IPS-20b (cell line): ENCODE data around the gene VMP1.
"Not testable (repeated sequence)": the region's sequence is repeated elsewhere in the genome, so short reads cannot be mapped to it uniquely, and the experiment has no call there.

ENCODE experiments used
- H3K27ac ChIP-seq: one replicate; pipeline ENCODE4 v1.5.1; 2013; ENCODE audit warnings: low read length
- H3K27me3 ChIP-seq: 2 replicates; pipeline ENCODE4 v1.6.1; 2013; ENCODE audit warnings: mild to moderate bottlenecking, low read length, inconsistent platforms; ENCODE audit not compliant: insufficient read depth
- H3K36me3 ChIP-seq: 2 replicates; pipeline ENCODE4 v1.6.1; 2013; ENCODE audit warnings: low read depth, mild to moderate bottlenecking, inconsistent platforms, low read length, moderate library complexity; ENCODE audit not compliant: insufficient read depth
- H3K4me1 ChIP-seq: 2 replicates; pipeline ENCODE4 v1.6.1; 2013; ENCODE audit warnings: mild to moderate bottlenecking, control low read depth, inconsistent platforms, low read length, moderate library complexity; ENCODE audit not compliant: insufficient read depth
- H3K4me3 ChIP-seq: 2 replicates; pipeline ENCODE4 v1.5.1; 2013; ENCODE audit warnings: mild to moderate bottlenecking, low read length, inconsistent platforms
- H3K9ac ChIP-seq: 2 replicates; pipeline ENCODE4 v1.6.1; 2013; ENCODE audit warnings: low read depth, mild to moderate bottlenecking, inconsistent platforms, low read length, moderate library complexity
- H3K9me3 ChIP-seq: 2 replicates; pipeline ENCODE4 v1.6.1; 2013; ENCODE audit warnings: mild to moderate bottlenecking, low read depth, low read length, inconsistent platforms; ENCODE audit not compliant: insufficient read depth

VMP1 gene

DNA sequence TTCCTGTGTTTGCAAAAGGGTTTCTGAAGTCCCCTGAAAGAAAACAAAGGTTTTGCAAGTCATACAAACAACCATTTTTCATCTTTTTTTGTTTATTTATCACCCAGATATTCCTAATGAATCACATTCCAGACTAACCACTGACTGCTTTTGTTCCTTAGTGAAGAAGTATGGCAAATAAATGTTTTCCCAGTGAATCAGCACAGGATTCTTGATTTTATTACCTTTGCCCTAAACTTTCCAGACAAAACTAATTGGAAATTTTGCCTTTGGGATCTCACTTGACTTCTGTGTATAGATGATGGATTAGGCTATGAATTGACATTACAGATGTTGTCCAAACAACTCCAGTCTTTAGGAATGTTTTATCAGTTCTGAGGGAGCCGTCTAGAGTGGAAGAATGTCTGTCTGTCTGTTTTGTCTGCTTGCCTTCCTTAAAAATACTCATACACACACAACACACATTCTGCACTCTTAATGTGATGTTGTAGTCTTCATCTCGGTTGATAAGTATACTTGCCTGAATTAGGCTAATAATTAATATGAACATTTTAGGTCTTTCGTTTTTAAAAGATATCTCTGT is 48.9 kb downstream of the VMP1 start:
- Histone ChIP-seq H3K27ac (peak overlapping the region; percentile 48), H3K4me1 (peaks cover 8% of the 10 kb centered on the region)

DNA sequence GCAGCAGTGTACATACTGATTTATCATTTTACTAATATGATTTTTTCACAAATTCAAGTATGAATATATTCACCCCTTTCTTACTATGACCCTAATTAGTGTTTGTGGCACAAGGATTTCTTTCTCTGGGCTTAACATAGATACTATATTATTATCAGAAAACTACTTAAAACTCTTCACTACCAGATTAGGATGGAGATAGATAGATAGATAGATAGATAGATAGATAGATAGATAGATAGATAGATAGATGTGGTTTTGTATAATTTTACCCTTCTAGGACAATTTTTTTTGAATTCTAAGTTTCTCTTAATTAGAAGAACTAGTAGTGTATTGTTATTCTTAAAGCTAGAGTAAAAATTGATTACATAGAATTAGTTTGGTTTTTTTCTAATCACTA is 49.6 kb downstream of the VMP1 start:
- Histone ChIP-seq H3K4me1 (peaks cover 15% of the 10 kb centered on the region), H3K27ac (no peak overlapping the region), H3K9me3 (no peaks in the 10 kb centered on the region), H3K36me3 (no peaks in the 10 kb centered on the region; the same call in 1 of the 2 replicates), H3K4me3 (no peak overlapping the region), H3K9ac (no peak overlapping the region), H3K27me3 (no peaks in the 10 kb centered on the region)

More for the DNA sequence above, 48.9 kb downstream of the VMP1 start:
- Histone ChIP-seq H3K4me3 (no peak overlapping the region), H3K36me3 (no peaks in the 10 kb centered on the region; the same call in 1 of the 2 replicates), H3K9ac (0 out of 2 replicates have a peak overlapping the region, but pooled peaks have one; percentile 26), H3K9me3 (no peaks in the 10 kb centered on the region), H3K27me3 (no peaks in the 10 kb centered on the region)

DNA sequence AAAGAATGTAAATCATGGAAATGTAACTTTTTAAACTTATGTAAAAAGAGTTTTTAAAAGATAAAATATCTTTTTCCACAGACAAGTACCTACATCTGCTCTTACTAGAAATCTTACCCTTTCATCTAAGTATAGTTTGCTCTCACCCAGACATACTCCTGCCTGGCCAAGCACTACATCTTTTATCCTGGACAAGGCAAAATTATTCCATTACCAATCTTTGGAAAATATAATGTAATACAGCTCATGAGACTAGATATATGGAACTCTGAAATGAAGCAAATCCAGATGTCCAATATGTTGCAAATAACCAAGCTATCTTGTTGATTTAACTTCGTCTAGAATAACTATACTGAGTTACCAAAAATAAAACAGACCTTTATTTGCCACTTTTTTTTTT is 50.0 kb downstream of the VMP1 start:
- peaks cover 16% of the 10 kb centered on the region for H3K4me1 ChIP-seq

DNA sequence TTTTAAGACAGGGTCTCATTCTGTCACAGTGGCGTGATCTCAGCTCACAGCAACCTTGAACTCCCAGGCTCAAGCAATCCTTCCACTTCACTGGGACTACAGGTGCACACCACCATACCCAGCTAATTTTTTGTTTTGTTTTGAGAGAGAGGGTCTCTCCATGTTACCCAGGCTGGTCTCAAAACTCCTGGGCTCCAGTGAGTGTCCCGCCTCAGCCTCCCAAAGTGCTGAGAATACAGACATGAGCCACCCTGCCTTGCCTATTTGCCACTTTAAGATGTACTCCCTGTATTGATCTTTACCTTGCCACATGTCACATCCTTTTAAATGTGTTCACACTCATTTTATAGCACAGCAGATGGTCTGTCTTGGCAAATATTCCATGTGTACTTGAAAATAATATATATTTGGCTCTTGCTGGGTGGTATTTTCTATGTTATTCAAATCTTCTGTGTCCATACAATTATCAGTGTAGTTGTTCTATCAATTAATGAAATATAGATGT is 50.5 kb downstream of the VMP1 start:
- H3K4me1 ChIP-seq: peaks cover 16% of the 10 kb centered on the region

More for the DNA sequence above, 50.0 kb downstream of the VMP1 start:
- Histone ChIP-seq H3K27me3 (no peaks in the 10 kb centered on the region), H3K36me3 (no peaks in the 10 kb centered on the region; the same call in 1 of the 2 replicates), H3K4me3 (no peak overlapping the region), H3K27ac (no peak overlapping the region), H3K9me3 (no peaks in the 10 kb centered on the region), H3K9ac (no peak overlapping the region)

DNA sequence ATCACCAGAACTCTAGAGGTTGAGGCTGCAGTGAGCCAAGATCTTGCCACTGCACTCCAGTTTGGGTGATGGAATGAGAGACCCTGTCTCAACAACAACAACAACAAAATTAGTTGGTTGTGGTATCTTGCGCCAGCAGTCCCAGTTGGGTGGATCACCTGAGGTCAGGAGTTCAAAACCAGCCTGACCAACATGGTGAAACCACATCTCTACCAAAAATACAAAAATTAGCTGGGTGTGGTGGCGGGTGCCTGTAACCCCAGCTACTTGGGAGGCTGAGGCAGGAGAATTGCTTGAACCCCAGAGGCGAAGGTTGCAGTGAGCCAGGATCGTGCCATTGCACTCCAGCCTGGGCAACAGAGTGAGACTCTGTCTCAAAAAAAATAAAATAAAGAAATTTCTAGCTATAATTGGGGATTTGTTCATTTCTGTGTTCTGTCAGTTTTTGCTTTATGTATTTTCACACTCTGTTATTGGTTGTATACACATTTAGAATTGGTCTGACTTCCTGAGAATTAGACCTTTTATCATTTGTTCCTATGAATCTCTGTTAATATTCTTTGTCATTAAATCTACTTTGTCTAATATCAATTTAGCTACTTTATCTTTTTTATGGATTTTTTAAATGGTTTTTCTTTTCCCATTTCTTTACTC is 51.7 kb downstream of the VMP1 start:
- H3K27ac ChIP-seq: not testable (repeated sequence)

More for the DNA sequence above, 50.5 kb downstream of the VMP1 start:
- no peak overlapping the region for H3K27ac ChIP-seq
- no peaks in the 10 kb centered on the region for H3K9me3 ChIP-seq
- no peaks in the 10 kb centered on the region; the same call in 1 of the 2 replicates for H3K36me3 ChIP-seq
- H3K4me3 ChIP-seq: no peak overlapping the region
- H3K27me3 ChIP-seq: no peaks in the 10 kb centered on the region
- H3K9ac ChIP-seq: no peak overlapping the region

DNA sequence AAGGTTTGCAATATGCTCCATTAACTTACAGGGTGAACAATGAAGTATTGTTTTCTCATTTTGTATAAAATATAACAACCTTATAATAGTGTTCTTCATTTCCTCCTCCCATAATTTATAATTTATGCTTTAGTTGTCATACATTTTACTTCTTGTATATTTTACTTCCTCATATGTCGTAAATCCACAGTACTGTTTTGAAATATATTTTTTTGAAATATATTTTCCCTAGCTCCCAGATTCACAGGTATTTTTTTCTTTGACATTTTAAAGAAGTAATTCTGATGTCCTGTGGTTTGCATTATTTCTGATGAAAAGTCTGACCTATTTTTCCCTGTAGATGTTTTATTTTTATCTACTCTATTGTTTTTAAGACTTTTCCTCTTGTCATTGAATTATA is 52.7 kb downstream of the VMP1 start:
- Histone ChIP-seq H3K27me3 (no peaks in the 10 kb centered on the region), H3K4me3 (no peak overlapping the region), H3K36me3 (peaks cover 3% of the 10 kb centered on the region; the same call in 1 of the 2 replicates), H3K9me3 (no peaks in the 10 kb centered on the region), H3K4me1 (peaks cover 16% of the 10 kb centered on the region), H3K9ac (no peak overlapping the region), H3K27ac (no peak overlapping the region)

More for the DNA sequence above, 51.7 kb downstream of the VMP1 start:
- H3K27me3 ChIP-seq, H3K36me3 ChIP-seq, H3K9ac ChIP-seq, H3K9me3 ChIP-seq, H3K4me3 ChIP-seq: not testable (repeated sequence)
- peaks cover 16% of the 10 kb centered on the region for H3K4me1 ChIP-seq

DNA sequence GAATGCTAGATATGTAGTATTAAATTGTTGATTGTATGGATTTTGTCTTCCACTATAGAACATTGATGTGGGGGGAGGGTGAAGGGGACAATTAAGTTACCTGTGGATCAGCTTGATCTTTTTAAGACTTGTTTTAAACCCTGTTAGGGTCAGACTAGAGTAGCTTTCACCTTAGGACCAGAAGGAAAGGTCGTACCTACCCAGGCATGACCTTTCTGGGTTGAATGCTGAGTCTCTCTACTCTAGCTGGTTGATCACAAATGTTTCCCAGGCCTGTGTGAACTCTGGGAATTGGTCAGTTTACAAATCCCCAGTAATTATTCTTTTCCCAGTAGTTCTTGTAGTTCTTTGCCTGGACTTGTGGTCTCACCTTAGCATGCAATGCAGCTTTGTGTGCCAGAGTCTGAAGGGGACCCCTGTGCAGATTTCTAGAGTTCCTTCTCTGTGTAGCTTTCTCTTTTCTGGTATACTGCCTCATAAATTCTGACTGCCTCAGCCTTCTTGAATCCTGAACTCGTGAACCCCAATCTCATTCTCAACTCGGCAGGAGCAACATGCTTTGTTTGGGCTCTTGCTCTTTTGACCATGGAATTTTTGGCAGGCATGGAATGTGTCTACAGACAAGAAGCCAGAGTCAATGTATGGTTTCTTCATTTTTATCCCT is 54.1 kb downstream of the VMP1 start:
- Histone ChIP-seq H3K36me3 (peaks cover 5% of the 10 kb centered on the region; the same call in 1 of the 2 replicates), H3K4me1 (peaks cover 9% of the 10 kb centered on the region), H3K27me3 (no peaks in the 10 kb centered on the region), H3K27ac (no peak overlapping the region), H3K9me3 (no peaks in the 10 kb centered on the region), H3K4me3 (no peak overlapping the region), H3K9ac (peak overlapping the region; percentile 4; the same call in 1 of the 2 replicates)

DNA sequence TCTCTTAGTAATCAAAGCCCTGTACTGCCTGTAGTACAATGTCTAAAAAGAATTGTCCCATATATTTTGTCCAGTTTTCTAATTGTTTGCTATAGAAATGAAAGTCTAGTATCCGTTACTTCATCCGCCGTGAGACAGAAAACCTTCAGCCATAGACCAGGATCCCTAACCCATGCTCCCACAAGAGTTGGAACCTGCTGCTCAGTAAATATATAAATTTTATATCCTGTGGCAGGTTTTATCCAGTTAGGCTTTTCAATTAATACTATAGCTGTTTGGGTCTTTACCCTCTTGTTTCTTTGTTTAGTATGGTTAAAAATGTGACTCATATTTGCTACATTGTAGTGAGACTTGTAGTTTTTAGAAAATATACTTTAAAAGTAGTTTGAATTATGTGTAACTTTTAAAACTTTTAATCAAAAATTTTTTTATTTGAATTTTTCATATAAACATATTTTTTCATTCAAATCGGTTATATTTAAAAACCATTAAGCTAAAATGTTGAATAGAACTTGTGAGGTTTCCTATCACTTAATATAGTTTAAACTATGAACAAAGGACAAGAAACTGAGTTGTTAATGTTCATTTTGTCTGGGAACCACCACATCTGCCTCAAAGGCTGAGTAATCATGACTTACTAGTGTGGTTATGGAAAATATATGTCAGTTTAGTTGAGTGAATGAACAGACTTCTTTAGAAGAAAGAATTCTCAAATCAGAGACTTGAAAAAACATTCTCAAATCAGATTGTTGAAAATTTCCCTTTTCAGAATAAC is 54.8 kb downstream of the VMP1 start:
- H3K27me3 ChIP-seq: no peaks in the 10 kb centered on the region
- peak overlapping the region; percentile 4; the same call in 1 of the 2 replicates for H3K9ac ChIP-seq
- no peaks in the 10 kb centered on the region for H3K9me3 ChIP-seq
- no peak overlapping the region for H3K27ac ChIP-seq
- H3K4me3 ChIP-seq: no peak overlapping the region
- H3K4me1 ChIP-seq: peaks cover 8% of the 10 kb centered on the region
- H3K36me3 ChIP-seq: peaks cover 5% of the 10 kb centered on the region; the same call in 1 of the 2 replicates

DNA sequence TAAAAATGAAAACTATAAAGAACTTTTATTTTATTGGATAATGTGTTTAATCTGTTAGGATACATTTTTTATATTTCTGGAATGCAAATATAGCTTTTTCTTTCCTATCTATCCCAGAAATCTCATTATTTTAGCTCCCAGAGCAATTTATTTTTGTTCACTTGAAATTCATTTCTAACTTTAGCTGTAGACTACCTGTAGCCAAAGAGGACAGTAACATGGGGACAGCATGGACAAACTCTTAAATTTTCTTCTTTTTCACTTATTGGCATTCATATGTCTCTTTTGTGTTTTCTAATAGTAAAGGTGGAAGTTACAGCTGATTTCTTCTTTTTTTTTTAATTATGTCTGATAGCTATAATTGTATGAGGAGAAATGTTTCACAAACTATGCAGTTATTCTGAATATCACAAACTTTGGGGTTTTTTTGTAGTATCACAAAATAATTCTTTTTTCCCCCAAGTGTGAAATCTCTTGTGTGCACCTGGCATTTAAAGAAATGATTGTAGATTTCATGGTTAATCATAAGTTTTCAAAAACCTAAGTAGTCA is 55.4 kb downstream of the VMP1 start:
- Histone ChIP-seq H3K36me3 (peaks cover 5% of the 10 kb centered on the region; the same call in 1 of the 2 replicates), H3K27ac (no peak overlapping the region), H3K9me3 (no peaks in the 10 kb centered on the region), H3K4me1 (peaks cover 8% of the 10 kb centered on the region), H3K9ac (no peak overlapping the region), H3K27me3 (no peaks in the 10 kb centered on the region), H3K4me3 (no peak overlapping the region)

DNA sequence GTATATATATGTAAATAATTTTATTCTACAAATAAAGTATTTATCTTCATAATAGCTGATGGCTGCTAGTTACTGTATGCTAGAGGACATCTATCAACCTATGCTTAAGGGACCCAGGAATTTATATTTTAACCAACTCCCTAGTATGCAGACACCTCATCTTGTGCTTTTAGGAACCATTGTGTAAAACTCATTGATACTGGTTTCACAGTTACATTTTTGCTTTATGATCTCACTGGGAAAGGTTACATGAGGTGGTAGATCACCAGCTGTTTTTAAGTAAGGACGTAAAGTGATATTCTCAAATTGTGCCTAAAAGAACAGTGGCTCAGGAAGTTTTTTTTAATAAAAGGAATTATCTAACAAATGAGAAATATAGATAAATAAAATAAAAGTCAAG is 56.4 kb downstream of the VMP1 start:
- H3K9ac ChIP-seq: no peak overlapping the region
- H3K36me3 ChIP-seq: peaks cover 5% of the 10 kb centered on the region; the same call in 1 of the 2 replicates
- H3K4me1 ChIP-seq: peaks cover 8% of the 10 kb centered on the region
- H3K4me3 ChIP-seq: no peak overlapping the region
- H3K9me3 ChIP-seq: no peaks in the 10 kb centered on the region
- no peaks in the 10 kb centered on the region for H3K27me3 ChIP-seq
- no peak overlapping the region for H3K27ac ChIP-seq

DNA sequence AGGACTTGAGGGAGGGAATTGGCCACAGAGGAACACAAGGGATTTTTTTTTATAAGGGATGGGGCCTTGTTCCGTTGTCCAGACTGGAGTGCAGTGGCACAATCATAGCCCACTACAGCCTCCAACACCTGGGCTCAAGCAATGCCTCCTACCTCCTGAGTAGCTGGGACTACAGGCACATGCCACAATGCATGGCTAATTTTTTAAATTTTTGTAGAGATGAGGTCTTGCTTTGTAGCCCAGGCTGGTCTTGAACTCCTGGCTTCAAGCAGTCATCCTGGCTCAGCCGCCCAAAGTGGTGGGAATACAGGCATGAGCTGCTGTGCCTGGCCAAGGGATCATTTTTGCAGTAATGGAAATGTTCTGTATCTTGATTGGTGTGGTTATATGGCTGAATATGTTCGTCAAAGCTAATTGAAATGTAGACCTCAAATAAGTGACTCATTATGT is 56.9 kb downstream of the VMP1 start:
- Histone ChIP-seq H3K9me3 (no peaks in the 10 kb centered on the region), H3K4me1 (peaks cover 8% of the 10 kb centered on the region), H3K27me3 (no peaks in the 10 kb centered on the region), H3K9ac (no peak overlapping the region), H3K4me3 (no peak overlapping the region), H3K27ac (no peak overlapping the region), H3K36me3 (peaks cover 5% of the 10 kb centered on the region; the same call in 1 of the 2 replicates)
